NOMO-1 treated with dmso at 0.1 percent for 144 hours (cell line): Measurements from ENCODE around the gene GRID2.
"Not testable (repeated sequence)": the region's sequence is repeated elsewhere in the genome, so short reads cannot be mapped to it uniquely, and the experiment has no call there.

Source experiments
- DNase-seq: peaks from one replicate; lab custom pipeline; 2025; ENCODE audit not compliant: unreplicated experiment; lab: John Stamatoyannopoulos, UW

Gene GRID2

GRCh38 chr4:92303621-92304027 is at the start of gene GRID2:
GRID2 (plus strand) TSS chr4:92303966.
- no peak for DNase-seq

GRCh38 chr4:92253986-92254671 is 49.6 kb upstream of the GRID2 start:
- no peak for DNase-seq

GRCh38 chr4:92254767-92255442 is 48.9 kb upstream of the GRID2 start:
- no peak for DNase-seq

GRCh38 chr4:92255920-92256244 is 47.9 kb upstream of the GRID2 start:
- no peak for DNase-seq

GRCh38 chr4:92257931-92258857 is 45.6 kb upstream of the GRID2 start:
- no peak for DNase-seq

GRCh38 chr4:92261256-92261655 is 42.5 kb upstream of the GRID2 start:
- DNase-seq = no peak

GRCh38 chr4:92262371-92262770 is 41.4 kb upstream of the GRID2 start:
- no peak for DNase-seq

GRCh38 chr4:92263010-92263409 is 40.8 kb upstream of the GRID2 start:
- no peak for DNase-seq

- no peak for DNase-seq
Measured at GRCh38 chr4:92263575-92263974, 40.2 kb upstream of the GRID2 start.

GRCh38 chr4:92264163-92264562 is 39.6 kb upstream of the GRID2 start:
- DNase-seq = no peak

GRCh38 chr4:92265021-92265420 is 38.7 kb upstream of the GRID2 start:
- no peak for DNase-seq

- no peak for DNase-seq
Measured at GRCh38 chr4:92265798-92266197, 38.0 kb upstream of the GRID2 start.

- DNase-seq = no peak
Measured at GRCh38 chr4:92266521-92266920, 37.2 kb upstream of the GRID2 start.

GRCh38 chr4:92268642-92269041 is 35.1 kb upstream of the GRID2 start:
- no peak for DNase-seq

- DNase-seq = no peak
Measured at GRCh38 chr4:92270908-92271307, 32.9 kb upstream of the GRID2 start.

- not testable (repeated sequence) for DNase-seq
Measured at GRCh38 chr4:92271551-92271950, 32.2 kb upstream of the GRID2 start.

- DNase-seq = not testable (repeated sequence)
Measured at GRCh38 chr4:92277057-92277881, 26.5 kb upstream of the GRID2 start.

GRCh38 chr4:92279296-92279695 is 24.5 kb upstream of the GRID2 start:
- DNase-seq = no peak

GRCh38 chr4:92299152-92299551 is 4.6 kb upstream of the GRID2 start:
- DNase-seq = no peak

- DNase-seq = no peak
Measured at GRCh38 chr4:92304121-92304520, 355 bp downstream of the GRID2 start.

- DNase-seq = no peak
Measured at GRCh38 chr4:92304606-92305005, 840 bp downstream of the GRID2 start.
